ENCODE results near the gene KRTAP5-2.

DNA sequence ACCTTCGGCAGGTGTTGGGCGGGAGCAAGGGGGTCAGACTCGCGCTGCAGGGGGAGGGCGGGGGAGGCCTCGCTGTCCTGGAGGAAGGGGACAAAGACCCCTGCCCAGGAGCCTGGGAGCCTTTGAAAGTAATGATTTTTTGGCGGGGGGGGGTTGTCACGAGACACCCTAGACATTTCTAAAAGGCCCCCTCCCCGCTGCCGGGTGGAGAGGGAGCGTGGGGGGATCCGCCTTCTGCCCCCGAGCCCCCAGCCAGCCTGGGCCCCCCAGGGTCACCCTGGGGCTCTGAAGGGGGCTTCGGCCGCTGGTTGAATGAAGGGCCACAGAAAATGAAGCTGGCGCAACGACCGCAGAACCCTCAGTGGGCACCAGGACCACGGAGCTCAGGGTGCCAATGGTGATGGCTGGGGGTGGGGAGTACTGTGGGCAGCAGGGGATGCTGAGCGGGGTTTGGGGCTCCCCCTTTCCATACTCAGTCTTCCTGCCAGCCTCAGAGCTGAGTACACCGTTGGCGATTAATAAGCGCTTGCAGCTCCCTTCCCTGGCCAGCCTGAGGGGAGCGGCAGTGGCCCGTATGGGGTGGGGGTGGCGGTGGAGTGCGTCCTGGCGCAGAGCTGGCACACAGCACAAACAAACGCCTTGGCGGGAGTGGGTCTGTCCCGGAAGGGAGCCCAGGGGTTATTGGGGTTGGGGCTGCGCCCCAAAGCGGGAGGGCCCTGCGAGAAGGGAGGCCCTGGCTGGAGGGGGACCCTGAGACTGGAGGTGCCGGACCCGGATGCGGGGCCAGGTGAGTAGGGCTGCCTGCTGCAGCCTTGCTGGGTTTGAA, 24.8 kb downstream of the KRTAP5-2 start:
- TF ChIP-seq, protein P1, sequence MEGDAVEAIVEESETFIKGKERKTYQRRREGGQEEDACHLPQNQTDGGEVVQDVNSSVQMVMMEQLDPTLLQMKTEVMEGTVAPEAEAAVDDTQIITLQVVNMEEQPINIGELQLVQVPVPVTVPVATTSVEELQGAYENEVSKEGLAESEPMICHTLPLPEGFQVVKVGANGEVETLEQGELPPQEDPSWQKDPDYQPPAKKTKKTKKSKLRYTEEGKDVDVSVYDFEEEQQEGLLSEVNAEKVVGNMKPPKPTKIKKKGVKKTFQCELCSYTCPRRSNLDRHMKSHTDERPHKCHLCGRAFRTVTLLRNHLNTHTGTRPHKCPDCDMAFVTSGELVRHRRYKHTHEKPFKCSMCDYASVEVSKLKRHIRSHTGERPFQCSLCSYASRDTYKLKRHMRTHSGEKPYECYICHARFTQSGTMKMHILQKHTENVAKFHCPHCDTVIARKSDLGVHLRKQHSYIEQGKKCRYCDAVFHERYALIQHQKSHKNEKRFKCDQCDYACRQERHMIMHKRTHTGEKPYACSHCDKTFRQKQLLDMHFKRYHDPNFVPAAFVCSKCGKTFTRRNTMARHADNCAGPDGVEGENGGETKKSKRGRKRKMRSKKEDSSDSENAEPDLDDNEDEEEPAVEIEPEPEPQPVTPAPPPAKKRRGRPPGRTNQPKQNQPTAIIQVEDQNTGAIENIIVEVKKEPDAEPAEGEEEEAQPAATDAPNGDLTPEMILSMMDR (conservative IDR thresholded peaks at IDR 0.05; ENCODE audit: low read length) = no peak
- no peak for TF ChIP-seq EZH2phosphoT487 (IDR thresholded peaks at IDR 0.05; ENCODE audit: borderline replicate concordance)

Measured in Loucy (cell line).